ENCODE measurements around the gene ARFGEF3.
"Not testable (repeated sequence)": the region's sequence is repeated elsewhere in the genome, so short reads cannot be mapped to it uniquely, and the experiment has no call there.

Gene ARFGEF3

GRCh38 chr6:138161338-138162110 lies at the start of gene ARFGEF3:
Gene ARFGEF3, plus strand, starts transcription at chr6:138161939. Its CDS starts 148 bp downstream, at chr6:138162087.
- H3K4me3 Mint-ChIP-seq = peak within 1 kb of the TSS; percentile 78
- no peaks in the 10 kb centered on the region for H3K36me3 Mint-ChIP-seq (ENCODE audit: low read depth)
- no peak within 1 kb of the TSS for H3K27ac Mint-ChIP-seq
- peaks cover 13% of the 10 kb centered on the region for H3K4me1 Mint-ChIP-seq (ENCODE audit: low read depth)
- peaks cover 61% of the 10 kb centered on the region for H3K27me3 Mint-ChIP-seq
- no peaks in the 10 kb centered on the region for H3K9me3 Mint-ChIP-seq

DNA sequence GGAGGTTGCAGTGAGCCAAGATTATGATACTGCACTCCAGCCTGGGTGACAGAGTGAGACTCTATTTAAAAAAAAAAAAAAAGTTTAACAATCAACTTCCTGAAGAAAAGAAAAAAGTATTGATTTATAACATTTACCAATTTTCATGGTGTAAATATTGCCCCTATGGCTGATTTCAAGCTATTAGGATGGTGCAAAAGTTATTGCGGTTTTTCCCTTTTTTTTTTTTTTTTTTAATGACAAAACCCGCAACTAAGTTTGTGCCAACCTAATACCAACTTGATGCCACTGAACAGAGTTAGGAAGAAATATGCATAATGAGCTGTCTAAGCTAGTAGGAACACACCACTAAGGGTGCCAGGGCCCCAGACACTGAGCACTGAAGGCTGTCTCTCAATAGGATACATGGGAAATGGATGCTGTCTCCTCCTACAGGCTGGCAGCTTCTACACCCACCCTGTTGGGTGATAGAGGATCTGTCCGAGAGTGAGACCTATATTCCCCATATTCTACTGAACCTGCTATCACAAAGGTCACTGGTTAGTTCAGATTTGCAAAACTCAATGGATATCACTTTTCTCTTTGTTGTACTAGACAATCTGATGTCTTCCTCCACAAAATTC lies 48.0 kb upstream of the ARFGEF3 start:
- Mint-ChIP-seq H3K36me3 (ENCODE audit: low read depth) (no peaks in the 10 kb centered on the region), H3K4me1 (ENCODE audit: low read depth) (peaks cover 4% of the 10 kb centered on the region), H3K27me3 (peaks cover 29% of the 10 kb centered on the region), H3K27ac (no peak overlapping the region), H3K4me3 (no peak overlapping the region), H3K9me3 (no peaks in the 10 kb centered on the region)

DNA sequence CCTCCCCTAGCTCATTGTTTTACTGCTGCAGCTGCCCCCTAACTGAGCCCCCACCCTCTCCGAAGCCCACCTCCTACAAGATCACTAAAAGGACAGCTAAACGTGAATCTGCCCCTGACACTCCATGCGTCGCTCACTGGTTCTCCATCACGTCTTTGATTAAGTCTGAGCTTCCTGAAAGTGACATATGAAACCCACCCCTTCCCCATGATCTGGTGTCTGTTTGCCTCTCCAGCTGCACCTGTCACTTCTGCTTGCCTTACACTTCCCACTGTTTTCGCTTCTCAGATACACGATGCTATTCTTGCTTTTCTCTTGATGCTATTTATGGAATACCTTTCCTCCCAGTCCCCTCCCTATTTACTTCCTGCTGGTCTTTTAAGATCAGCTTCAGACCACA lies 46.5 kb upstream of the ARFGEF3 start:
- Mint-ChIP-seq H3K36me3 (ENCODE audit: low read depth) (no peaks in the 10 kb centered on the region), H3K4me1 (ENCODE audit: low read depth) (no peaks in the 10 kb centered on the region), H3K4me3 (no peak overlapping the region), H3K9me3 (no peaks in the 10 kb centered on the region), H3K27ac (no peak overlapping the region), H3K27me3 (peaks cover 27% of the 10 kb centered on the region)

DNA sequence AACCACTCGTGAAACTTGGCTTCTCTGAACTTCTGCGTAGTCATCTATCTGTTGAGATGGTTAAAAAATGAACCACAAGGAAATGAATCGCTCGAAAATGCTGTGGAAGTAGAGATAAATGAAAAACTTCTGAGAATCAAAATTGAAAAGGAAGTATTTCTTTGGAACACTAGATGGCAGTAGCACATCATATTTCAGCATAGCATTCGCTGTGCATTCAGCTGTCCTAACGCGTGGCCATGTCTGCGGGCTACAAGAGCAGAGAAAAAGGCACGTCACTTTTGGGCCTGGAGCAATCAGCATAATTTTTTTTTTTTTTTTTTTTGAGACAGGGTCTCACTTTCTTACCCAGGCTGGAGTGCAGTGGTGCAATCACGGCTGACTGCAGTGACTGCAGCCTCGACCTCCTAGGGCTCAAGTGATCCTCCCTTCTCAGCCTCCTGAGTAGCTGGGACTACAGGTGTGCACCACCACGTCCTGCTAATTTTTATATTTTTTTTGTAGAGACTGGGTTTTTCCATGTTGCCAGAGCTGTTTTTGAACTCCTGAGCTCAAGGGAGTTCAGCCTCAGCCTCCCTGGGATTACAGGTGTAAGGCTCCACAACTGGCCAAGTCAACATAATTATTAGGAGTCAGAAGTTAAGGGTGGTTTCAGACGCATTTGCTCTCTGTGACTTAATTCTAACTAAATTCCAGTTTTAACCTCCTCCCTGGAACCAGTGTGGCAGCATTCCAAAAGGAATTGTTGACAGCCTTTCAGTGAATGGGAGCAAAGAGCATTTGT lies 45.7 kb upstream of the ARFGEF3 start:
- no peak overlapping the region for H3K27ac Mint-ChIP-seq
- no peak overlapping the region for H3K4me3 Mint-ChIP-seq
- H3K4me1 Mint-ChIP-seq (ENCODE audit: low read depth) = no peaks in the 10 kb centered on the region
- peaks cover 25% of the 10 kb centered on the region for H3K27me3 Mint-ChIP-seq
- no peaks in the 10 kb centered on the region for H3K9me3 Mint-ChIP-seq
- no peaks in the 10 kb centered on the region for H3K36me3 Mint-ChIP-seq (ENCODE audit: low read depth)

DNA sequence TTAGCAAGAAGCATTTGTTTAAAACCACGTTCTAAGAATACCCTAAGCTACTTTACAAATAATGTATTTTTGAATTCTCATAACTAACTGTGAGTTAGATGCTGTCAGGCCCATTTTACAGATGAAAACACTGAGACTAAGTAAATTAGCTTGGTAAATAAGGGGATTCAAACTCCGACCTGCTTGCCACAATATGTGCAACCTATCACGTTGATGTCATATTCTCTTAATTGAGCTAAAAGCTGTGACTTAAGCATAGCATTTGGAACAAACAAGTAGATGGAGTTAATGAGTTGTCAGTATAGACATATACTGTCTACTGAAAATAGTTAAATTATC lies 45.1 kb upstream of the ARFGEF3 start:
- peaks cover 25% of the 10 kb centered on the region for H3K27me3 Mint-ChIP-seq
- no peaks in the 10 kb centered on the region for H3K4me1 Mint-ChIP-seq (ENCODE audit: low read depth)
- no peaks in the 10 kb centered on the region for H3K36me3 Mint-ChIP-seq (ENCODE audit: low read depth)

DNA sequence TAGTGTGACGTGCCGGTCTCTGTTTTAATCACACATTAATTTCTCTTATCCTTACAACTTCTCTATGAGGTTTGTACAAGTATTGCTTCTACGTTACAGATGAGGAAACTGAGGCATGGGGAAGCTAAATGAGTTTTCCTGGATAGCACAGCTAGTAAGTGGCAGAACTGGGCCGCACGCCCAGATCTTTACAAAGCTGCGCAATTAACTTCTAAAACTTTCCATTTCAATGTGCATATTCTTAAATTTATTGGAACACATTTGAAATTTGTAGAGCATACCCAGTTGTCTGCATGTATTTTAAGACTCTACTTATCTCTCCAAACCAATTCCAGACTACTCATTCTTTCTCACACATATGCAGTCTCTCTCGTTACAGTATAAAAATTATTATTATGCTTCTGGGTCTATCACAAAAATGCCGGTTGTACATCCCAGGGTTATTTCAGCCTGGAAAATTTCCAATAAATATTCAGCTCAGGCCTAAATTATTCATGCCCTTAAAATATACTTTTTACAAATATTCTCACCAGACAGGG lies 44.3 kb upstream of the ARFGEF3 start:
- H3K9me3 Mint-ChIP-seq = no peaks in the 10 kb centered on the region
- H3K27ac Mint-ChIP-seq = no peak overlapping the region
- H3K27me3 Mint-ChIP-seq = peaks cover 25% of the 10 kb centered on the region

More for the DNA sequence above, 45.1 kb upstream of the ARFGEF3 start:
- no peaks in the 10 kb centered on the region for H3K9me3 Mint-ChIP-seq
- H3K4me3 Mint-ChIP-seq = no peak overlapping the region
- H3K27ac Mint-ChIP-seq = no peak overlapping the region

GRCh38 chr6:138119229-138119628 lies 42.5 kb upstream of the ARFGEF3 start:
- H3K27me3 Mint-ChIP-seq = peaks cover 26% of the 10 kb centered on the region
- not testable (repeated sequence) for H3K4me3 Mint-ChIP-seq; H3K27ac Mint-ChIP-seq; H3K4me1 Mint-ChIP-seq (ENCODE audit: low read depth); H3K36me3 Mint-ChIP-seq (ENCODE audit: low read depth); H3K9me3 Mint-ChIP-seq

More for the DNA sequence above, 44.3 kb upstream of the ARFGEF3 start:
- Mint-ChIP-seq H3K4me3 (no peak overlapping the region), H3K4me1 (ENCODE audit: low read depth) (no peaks in the 10 kb centered on the region), H3K36me3 (ENCODE audit: low read depth) (no peaks in the 10 kb centered on the region)

- peaks cover 8% of the 10 kb centered on the region for H3K9me3 Mint-ChIP-seq
- no peaks in the 10 kb centered on the region for H3K36me3 Mint-ChIP-seq (ENCODE audit: low read depth)
- no peak overlapping the region for H3K4me3 Mint-ChIP-seq
- H3K4me1 Mint-ChIP-seq (ENCODE audit: low read depth) = no peaks in the 10 kb centered on the region
- H3K27ac Mint-ChIP-seq = no peak overlapping the region
- peaks cover 21% of the 10 kb centered on the region for H3K27me3 Mint-ChIP-seq
Observed at GRCh38 chr6:138119976-138120375, 41.8 kb upstream of the ARFGEF3 start.

- Mint-ChIP-seq H3K4me1 (ENCODE audit: low read depth) (no peaks in the 10 kb centered on the region), H3K36me3 (ENCODE audit: low read depth) (no peaks in the 10 kb centered on the region), H3K27me3 (peaks cover 11% of the 10 kb centered on the region), H3K9me3 (peaks cover 8% of the 10 kb centered on the region), H3K27ac (no peak overlapping the region), H3K4me3 (no peak overlapping the region)
Observed at GRCh38 chr6:138124096-138124495, 37.6 kb upstream of the ARFGEF3 start.

DNA sequence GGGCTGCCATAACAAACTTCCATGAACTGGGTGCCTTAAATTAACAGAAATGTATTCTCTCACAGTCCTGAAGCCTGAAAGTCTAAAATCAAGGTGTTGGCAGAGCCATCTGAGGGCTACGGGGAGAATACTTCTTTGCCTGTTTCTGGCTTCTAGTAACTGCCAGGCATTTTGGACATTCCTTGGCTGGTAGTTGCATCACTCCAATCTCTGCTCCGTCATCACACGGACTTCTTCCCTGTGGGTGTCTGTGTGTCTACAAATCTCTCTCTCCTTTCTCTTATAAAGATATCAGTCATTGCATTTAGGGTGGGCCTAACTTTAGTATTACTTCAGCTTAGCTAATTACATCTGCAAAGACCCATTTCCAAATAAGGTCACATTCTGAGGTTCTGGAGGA lies 33.6 kb upstream of the ARFGEF3 start:
- H3K27ac Mint-ChIP-seq = no peak overlapping the region

DNA sequence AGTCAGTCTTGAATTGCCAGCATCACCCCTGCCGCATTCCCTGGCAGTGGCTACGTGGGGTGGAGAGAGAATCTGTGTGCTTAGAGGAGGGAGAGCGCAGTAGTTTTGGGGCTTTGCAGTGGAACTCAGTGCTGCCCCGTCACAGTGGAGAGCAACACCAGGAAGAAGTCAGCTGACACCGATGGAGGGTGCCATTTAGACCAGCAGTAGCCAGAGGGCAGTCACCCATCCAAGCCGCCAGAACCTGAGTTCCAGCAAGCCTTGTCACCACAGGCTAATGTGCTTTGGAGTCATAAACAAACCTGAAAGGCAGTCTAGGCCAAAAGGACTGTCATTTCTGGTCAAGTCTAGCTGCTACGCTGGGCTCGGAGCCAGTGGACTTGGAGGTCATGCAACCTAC lies 32.5 kb upstream of the ARFGEF3 start:
- Mint-ChIP-seq H3K27ac (no peak overlapping the region), H3K9me3 (peaks cover 5% of the 10 kb centered on the region), H3K4me3 (no peak overlapping the region), H3K4me1 (ENCODE audit: low read depth) (no peaks in the 10 kb centered on the region), H3K36me3 (ENCODE audit: low read depth) (no peaks in the 10 kb centered on the region), H3K27me3 (peaks cover 21% of the 10 kb centered on the region)

More for the DNA sequence above, 33.6 kb upstream of the ARFGEF3 start:
- peaks cover 18% of the 10 kb centered on the region for H3K27me3 Mint-ChIP-seq
- peaks cover 8% of the 10 kb centered on the region for H3K9me3 Mint-ChIP-seq
- no peaks in the 10 kb centered on the region for H3K4me1 Mint-ChIP-seq (ENCODE audit: low read depth)
- no peaks in the 10 kb centered on the region for H3K36me3 Mint-ChIP-seq (ENCODE audit: low read depth)
- H3K4me3 Mint-ChIP-seq = no peak overlapping the region

DNA sequence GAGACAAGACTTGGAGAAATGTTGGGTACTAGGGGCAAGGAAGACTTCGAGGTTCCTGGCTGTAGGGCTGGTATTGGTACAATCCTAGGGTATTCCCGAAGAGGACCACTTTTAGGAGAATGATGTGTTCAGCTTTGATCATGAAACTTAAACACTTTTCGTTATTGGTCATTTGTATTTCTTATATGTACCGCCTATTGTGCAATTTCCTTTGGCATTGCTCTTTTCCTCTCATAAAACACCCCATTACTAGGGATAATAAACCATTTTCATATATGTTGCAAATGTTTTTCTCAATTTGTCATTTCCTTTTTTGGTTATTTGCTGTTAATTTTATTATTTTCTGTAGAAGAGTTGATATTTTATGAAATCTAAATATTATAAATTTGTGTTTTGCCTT lies 18.9 kb upstream of the ARFGEF3 start:
- Mint-ChIP-seq H3K27ac (no peak overlapping the region), H3K4me1 (ENCODE audit: low read depth) (no peaks in the 10 kb centered on the region)

DNA sequence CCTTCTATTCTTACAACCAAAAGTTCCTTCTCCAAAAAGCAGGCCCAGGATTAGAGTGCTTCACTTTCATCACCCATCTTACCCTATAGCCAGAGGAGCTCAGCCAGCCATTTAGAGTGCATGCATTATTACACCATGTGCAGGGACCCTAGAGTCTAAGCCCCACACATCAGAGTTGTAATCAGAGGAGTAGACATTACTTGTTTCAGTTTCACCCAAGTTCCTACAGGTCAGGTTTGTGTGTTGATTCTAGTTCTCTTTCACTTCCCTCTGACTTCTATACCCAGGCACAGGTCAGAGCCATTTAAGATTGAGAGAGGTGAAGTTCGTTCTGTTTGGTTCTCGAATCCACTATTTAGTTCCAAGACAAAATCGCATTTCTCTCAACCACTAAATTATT lies 16.3 kb upstream of the ARFGEF3 start:
- Mint-ChIP-seq H3K27me3 (peaks cover 56% of the 10 kb centered on the region), H3K9me3 (peaks cover 14% of the 10 kb centered on the region), H3K27ac (no peak overlapping the region), H3K4me3 (no peak overlapping the region), H3K4me1 (ENCODE audit: low read depth) (no peaks in the 10 kb centered on the region), H3K36me3 (ENCODE audit: low read depth) (no peaks in the 10 kb centered on the region)

More for the DNA sequence above, 18.9 kb upstream of the ARFGEF3 start:
- Mint-ChIP-seq H3K27me3 (peaks cover 59% of the 10 kb centered on the region), H3K9me3 (peaks cover 14% of the 10 kb centered on the region), H3K36me3 (ENCODE audit: low read depth) (no peaks in the 10 kb centered on the region), H3K4me3 (no peak overlapping the region)

GRCh38 chr6:138146544-138146943 lies 15.2 kb upstream of the ARFGEF3 start:
- no peaks in the 10 kb centered on the region for H3K36me3 Mint-ChIP-seq (ENCODE audit: low read depth)
- peaks cover 53% of the 10 kb centered on the region for H3K27me3 Mint-ChIP-seq
- H3K4me1 Mint-ChIP-seq (ENCODE audit: low read depth) = no peaks in the 10 kb centered on the region
- H3K4me3 Mint-ChIP-seq = no peak overlapping the region
- peaks cover 14% of the 10 kb centered on the region for H3K9me3 Mint-ChIP-seq
- H3K27ac Mint-ChIP-seq = no peak overlapping the region

DNA sequence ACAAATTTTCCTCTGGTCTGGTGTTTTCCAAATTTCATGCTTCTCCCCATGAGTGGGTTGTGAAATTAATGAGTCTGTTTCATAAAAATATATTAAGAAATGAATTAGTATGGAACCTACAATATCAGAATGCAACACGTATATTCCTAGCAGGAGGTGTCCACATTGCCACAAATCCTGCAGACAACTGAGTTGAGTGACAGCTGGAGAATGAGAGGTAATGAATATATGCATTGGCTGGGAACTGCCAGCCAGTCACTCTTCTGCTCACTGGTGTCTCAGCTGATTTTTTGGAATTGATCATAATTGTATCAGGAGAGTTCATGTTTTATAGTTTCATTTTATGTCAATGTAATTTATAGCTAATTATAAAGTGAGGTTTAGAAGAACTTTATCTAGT lies 6.3 kb upstream of the ARFGEF3 start:
- Mint-ChIP-seq H3K4me1 (ENCODE audit: low read depth) (no peaks in the 10 kb centered on the region), H3K9me3 (peaks cover 14% of the 10 kb centered on the region), H3K27me3 (peaks cover 62% of the 10 kb centered on the region)

More for the DNA sequence above, 6.3 kb upstream of the ARFGEF3 start:
- Mint-ChIP-seq H3K4me3 (no peak overlapping the region), H3K36me3 (ENCODE audit: low read depth) (no peaks in the 10 kb centered on the region), H3K27ac (no peak overlapping the region)
